HepG2 (cell line): ENCODE measurements around the gene TNFRSF6B. TPM values are rescaled to one million over a fixed set of nuclear protein-coding genes. Genes with fewer than 3 reads are reported as not detected.

Experiments
- AGO2 ChIP-seq: fragments of 200-400 bp; formaldehyde crosslinking; optimal IDR thresholded peaks from 2 replicates; pipeline ENCODE3; 2017; ENCODE audit warnings: mild to moderate bottlenecking, low read depth, low read length, moderate library complexity
- ATF1 ChIP-seq: IDR thresholded peaks from 2 replicates; pipeline ENCODE4 v1.6.1; 2016; ENCODE audit warnings: mild to moderate bottlenecking, control low read depth
- CHD2 ChIP-seq: IDR thresholded peaks from 2 replicates; pipeline ENCODE4 v1.6.1; 2011; ENCODE audit warnings: low read depth, low read length, improper control_type of control experiment
- E2F1 ChIP-seq: sonication (generic); formaldehyde crosslinking; IDR thresholded peaks from 2 replicates; pipeline ENCODE4 v1.5.0; 2020; ENCODE audit warnings: missing genetic modification reagents
- E2F2 ChIP-seq: sonication (generic); formaldehyde crosslinking; IDR thresholded peaks from 2 replicates; pipeline ENCODE4 v1.4.0; 2020; ENCODE audit warnings: missing genetic modification reagents, borderline replicate concordance
- GRHL1 ChIP-seq: sonication (generic); formaldehyde crosslinking; conservative IDR thresholded peaks from 2 replicates; pipeline ENCODE4 v1.8.0; 2022; ENCODE audit warnings: missing genetic modification reagents
- HNF1A ChIP-seq, 2 experiments: sonication (generic) in 1 of 2; formaldehyde crosslinking in 1 of 2; IDR thresholded peaks; 2 replicates each; pipeline versions ENCODE4 v1.4.0 to v1.6.1; 2016 to 2020; ENCODE audit warnings: borderline replicate concordance in 1 of 2, low read depth in 1 of 2, mild to moderate bottlenecking in 1 of 2, missing genetic modification reagents in 1 of 2
- ISX ChIP-seq: sonication (generic); formaldehyde crosslinking; conservative IDR thresholded peaks from 2 replicates; pipeline ENCODE4 v1.5.0; 2020; ENCODE audit warnings: missing genetic modification reagents
- KDM6A ChIP-seq: IDR thresholded peaks from 2 replicates; pipeline ENCODE4 v1.6.1; 2016; ENCODE audit warnings: low read depth
- NFE2L1 ChIP-seq: sonication (generic); formaldehyde crosslinking; IDR thresholded peaks from 2 replicates; pipeline ENCODE4 v1.4.0; 2020; ENCODE audit warnings: missing genetic modification reagents, mild to moderate bottlenecking, borderline replicate concordance
- PHB2 ChIP-seq: fragments of 450-650 bp; IDR thresholded peaks from 2 replicates; pipeline ENCODE4 v1.6.1; 2018; ENCODE audit not compliant: partially characterized antibody
- SAP130 ChIP-seq: IDR thresholded peaks from 2 replicates; pipeline ENCODE4 v1.6.1; 2016; ENCODE audit warnings: low read depth
- TBP ChIP-seq: sonication (generic); formaldehyde crosslinking; IDR thresholded peaks from 2 replicates; pipeline ENCODE4 v1.5.0; 2020; ENCODE audit warnings: missing genetic modification reagents
- TRAFD1 ChIP-seq: sonication (generic); formaldehyde crosslinking; IDR thresholded peaks from 2 replicates; pipeline ENCODE4 v1.5.1; 2020; ENCODE audit warnings: missing genetic modification reagents, mild to moderate bottlenecking, borderline replicate concordance
- ZFX ChIP-seq: sonication (generic); formaldehyde crosslinking; IDR thresholded peaks from 2 replicates; pipeline ENCODE4 v1.4.0; 2020; ENCODE audit warnings: mild to moderate bottlenecking, low read depth, missing genetic modification reagents, moderate library complexity
- ZNF468 ChIP-seq: sonication (generic); formaldehyde crosslinking; IDR thresholded peaks from 2 replicates; pipeline ENCODE4 v1.8.0; 2022; ENCODE audit warnings: mild to moderate bottlenecking, moderate library complexity, missing genetic modification reagents
- ZNF563 ChIP-seq: sonication (generic); formaldehyde crosslinking; IDR thresholded peaks from 2 replicates; pipeline ENCODE4 v1.8.0; 2022; ENCODE audit warnings: mild to moderate bottlenecking, moderate library complexity, missing genetic modification reagents
- ZNF652 ChIP-seq: IDR thresholded peaks from 2 replicates; pipeline ENCODE4 v1.6.1; 2016; ENCODE audit warnings: low read depth, borderline replicate concordance
- polyA plus RNA-seq, 8 experiments: library from polyadenylated mRNA; depleted of rRNA in 3 of 8; stranded (reverse) in 7 of 8; unstranded in 1 of 8; fragments of >200 nt; fragmentation: Illumina TruSeq in 4 of 8; extraction: Trizol in 4 of 8; gene quantifications; 2 replicates each; pipeline versions ENCODE4 v1.2.1 to v1.2.3, GENCODE V29; 2011 to 2016; ENCODE audit warnings: low read depth in 4 of 8, missing spikeins in 1 of 8, mixed read lengths in 1 of 8; ENCODE audit not compliant: insufficient read depth in 1 of 8
- total RNA-seq, 5 experiments: library from RNA; depleted of rRNA; stranded (reverse); fragments of >200 nt; fragmentation: Illumina TruSeq; extraction: Trizol; gene quantifications; 2 replicates each; pipeline ENCODE4 v1.2.3, GENCODE V29; 2016; ENCODE audit warnings: low read depth in 1 of 5

TNFRSF6B gene
- total and polyA plus RNA-seq, 2 of the 13 experiments (the other 11 are each of a cell fraction or from before 2014, with no cell fraction given), result 0.24 TPM; not detected in 1

- TF ChIP-seq GRHL1 (CRISPR knock-in tag), result 0 out of 2 replicates have a peak, but pooled peaks have one; percentile 62
- no peak for TF ChIP-seq ZNF652
- TF ChIP-seq E2F2 (CRISPR knock-in tag), result peak; percentile 84
- TF ChIP-seq ZNF563 (CRISPR knock-in tag), result peak; percentile 70; the same call in 1 of the 2 replicates
- TF ChIP-seq TRAFD1 (CRISPR knock-in tag), result peak; percentile 11; the same call in 1 of the 2 replicates
- TF ChIP-seq SAP130 (CRISPR knock-in tag), result peak; percentile 97
- peak; percentile 90; the same call in 1 of the 2 replicates for TF ChIP-seq NFE2L1 (CRISPR knock-in tag)
- TF ChIP-seq PHB2, result no peak
- TF ChIP-seq ISX (CRISPR knock-in tag), result 0 out of 2 replicates have a peak, but pooled peaks have one; percentile 66
- TF ChIP-seq AGO2, result peak; percentile 99
- TF ChIP-seq TBP (CRISPR knock-in tag), result no peak
- TF ChIP-seq ZNF468 (CRISPR knock-in tag), result no peak
- peak; percentile 98 for TF ChIP-seq ZFX (CRISPR knock-in tag)
- TF ChIP-seq KDM6A (CRISPR knock-in tag), result no peak; the same call in 1 of the 2 replicates
- no peak for TF ChIP-seq ATF1 (CRISPR knock-in tag)
- peak; percentile 65; the same call in 1 of the 2 replicates for TF ChIP-seq HNF1A (IDR thresholded peaks at IDR 0.05; ENCODE audit: low read depth)
- peak; percentile 90 for TF ChIP-seq HNF1A (CRISPR knock-in tag; IDR thresholded peaks at IDR 0.05; ENCODE audit: borderline replicate concordance)
- TF ChIP-seq CHD2, result peak; percentile 42; the same call in 1 of the 2 replicates
- no peak; the same call in 1 of the 2 replicates for TF ChIP-seq E2F1 (CRISPR knock-in tag)
Measured at GRCh38 chr20:63737945-63738686, 41.7 kb downstream of the TNFRSF6B start (continued).
